GM18861 (cell line): Measurements from ENCODE around the gene KIFC1.
"Not testable (repeated sequence)": the region's sequence is repeated elsewhere in the genome, so short reads cannot be mapped to it uniquely, and the experiment has no call there.

ENCODE experiments used
- ATAC-seq: cut with Tn5 transposase; IDR thresholded peaks from one replicate; pipeline ENCODE4 v1.9.1; 2021; ENCODE audit not compliant: unreplicated experiment

Gene KIFC1, protein sequence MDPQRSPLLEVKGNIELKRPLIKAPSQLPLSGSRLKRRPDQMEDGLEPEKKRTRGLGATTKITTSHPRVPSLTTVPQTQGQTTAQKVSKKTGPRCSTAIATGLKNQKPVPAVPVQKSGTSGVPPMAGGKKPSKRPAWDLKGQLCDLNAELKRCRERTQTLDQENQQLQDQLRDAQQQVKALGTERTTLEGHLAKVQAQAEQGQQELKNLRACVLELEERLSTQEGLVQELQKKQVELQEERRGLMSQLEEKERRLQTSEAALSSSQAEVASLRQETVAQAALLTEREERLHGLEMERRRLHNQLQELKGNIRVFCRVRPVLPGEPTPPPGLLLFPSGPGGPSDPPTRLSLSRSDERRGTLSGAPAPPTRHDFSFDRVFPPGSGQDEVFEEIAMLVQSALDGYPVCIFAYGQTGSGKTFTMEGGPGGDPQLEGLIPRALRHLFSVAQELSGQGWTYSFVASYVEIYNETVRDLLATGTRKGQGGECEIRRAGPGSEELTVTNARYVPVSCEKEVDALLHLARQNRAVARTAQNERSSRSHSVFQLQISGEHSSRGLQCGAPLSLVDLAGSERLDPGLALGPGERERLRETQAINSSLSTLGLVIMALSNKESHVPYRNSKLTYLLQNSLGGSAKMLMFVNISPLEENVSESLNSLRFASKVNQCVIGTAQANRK

DNA sequence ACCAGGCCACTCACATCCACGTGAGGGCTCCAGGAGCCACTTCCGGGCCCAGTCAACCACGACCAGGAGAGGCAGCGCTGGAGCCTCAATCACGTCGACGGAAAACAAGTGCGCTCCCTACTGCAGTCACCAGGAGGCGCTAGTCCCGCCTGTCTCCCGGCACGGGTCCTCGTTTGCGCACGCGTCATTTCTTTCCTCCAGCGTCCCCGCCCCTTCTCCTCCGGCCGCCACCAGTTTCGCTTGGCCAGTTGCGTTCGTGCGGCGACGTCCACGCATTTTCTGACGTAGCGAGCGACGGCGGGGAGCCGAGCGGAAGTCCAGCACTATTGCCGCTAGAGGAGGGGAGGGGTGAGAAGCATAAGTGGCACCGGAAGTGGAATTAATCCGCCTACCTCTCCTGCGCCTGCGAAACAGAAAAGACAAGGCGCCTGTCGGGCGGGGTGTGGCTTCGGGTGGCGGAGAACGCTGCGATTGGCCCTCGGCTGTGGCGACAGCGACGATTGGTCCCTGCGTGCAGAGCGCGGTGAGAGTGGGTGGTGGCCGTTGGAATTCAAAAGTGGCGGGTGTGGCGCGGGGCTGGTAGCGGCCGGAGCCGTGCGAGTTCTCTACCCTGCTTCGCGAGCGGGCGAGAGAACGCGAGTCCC, at the start of gene KIFC1:
TSS of gene KIFC1 (plus strand) at position 546 of the 644 bp plus-strand sequence. CDS start 163 bp downstream, outside the sequence.
- ATAC-seq: peak; percentile 83

DNA sequence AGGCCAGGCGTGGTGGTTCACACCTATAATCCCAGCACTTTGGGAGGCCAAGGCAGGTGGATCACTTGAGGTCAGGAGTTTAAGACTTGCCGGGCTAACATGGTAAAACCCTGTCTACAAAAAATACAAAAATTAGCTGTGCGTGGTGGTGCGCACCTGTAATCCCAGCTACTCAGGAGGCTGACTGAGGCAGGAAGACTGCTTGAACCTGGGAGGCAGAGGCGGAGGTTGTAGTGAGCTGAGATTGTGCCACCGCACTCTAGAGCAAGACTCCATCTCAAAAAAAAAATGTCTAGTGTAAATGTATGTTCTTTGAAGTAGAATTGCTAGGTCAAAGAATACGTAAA, 48.0 kb upstream of the KIFC1 start:
- not testable (repeated sequence) for ATAC-seq

DNA sequence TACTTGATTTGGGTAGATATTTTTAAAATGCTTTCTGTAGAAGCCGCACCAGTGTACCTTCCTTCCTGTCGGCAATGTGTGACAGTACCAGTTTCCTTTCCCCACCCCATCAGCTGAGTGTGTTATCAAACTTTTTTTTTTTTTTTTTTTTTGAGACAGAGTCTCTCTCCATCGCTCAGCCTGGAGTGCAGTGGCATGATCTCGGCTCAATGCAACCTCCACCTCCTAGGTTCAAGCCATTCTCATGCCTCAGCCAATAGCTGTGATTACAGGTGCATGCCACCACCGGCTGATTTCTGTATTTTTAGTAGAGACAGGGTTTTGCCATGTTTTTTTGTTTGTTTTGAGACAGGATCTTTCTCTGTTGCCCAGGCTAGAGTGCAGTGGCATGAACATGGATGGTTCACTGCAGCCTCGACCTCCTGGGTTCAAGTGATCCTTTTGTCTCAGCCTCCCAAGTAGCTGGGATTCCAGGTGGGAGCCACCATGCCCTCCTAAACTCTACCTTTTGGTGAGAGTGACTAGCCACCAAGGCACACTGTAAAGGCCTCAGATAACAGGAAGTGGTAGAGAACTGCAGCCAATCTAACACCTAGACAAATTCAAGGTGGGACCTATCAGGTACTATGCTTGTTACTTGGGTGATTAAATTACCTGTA, 47.5 kb upstream of the KIFC1 start:
- peak; percentile 68 for ATAC-seq

DNA sequence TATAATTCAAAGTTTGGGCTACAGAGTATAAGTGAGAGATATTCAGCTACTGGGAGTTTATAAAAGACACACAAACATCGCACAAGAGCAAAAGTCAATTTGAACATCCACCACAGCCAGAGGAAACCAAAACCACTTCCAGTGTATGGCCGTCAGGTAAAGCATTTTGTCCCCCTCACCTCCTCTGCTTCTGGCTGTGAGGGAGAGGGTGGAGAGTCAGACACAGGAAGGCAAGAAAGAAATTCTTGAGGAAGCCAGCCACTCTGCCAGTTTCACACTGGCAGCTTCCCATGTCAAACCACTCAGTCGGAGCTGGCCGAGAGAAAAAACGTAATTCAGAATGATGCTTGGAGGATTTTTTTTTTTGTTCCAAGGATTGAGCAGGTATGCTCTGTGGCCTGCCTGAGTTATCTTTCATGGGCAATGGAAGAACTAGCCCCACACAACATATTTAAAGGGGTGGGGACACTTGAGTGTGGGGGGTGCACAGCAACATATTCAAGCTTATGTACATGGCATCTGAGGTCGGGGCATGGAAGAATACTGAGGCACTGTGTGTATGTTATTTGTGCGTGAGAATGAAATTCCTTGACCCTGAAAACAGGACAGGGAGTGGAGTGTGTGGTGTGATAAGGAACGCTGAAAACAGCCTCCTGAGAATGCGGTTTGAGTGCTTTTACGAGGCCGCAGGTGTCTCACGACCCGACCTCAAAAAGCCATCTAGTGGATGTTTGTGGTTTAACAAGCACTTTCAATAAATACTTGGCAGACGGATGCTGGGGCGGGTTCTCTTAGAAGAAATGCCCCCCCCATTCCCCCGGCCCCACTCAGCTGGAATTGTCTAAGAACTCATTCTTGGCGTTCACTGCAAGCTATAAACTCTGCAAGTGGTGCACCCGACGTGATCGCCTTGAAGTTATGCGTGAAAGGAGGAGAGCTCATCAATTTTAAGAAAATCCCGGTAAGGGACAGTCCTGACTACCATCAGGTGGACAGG, 46.6 kb upstream of the KIFC1 start:
- peak; percentile 22 for ATAC-seq

DNA sequence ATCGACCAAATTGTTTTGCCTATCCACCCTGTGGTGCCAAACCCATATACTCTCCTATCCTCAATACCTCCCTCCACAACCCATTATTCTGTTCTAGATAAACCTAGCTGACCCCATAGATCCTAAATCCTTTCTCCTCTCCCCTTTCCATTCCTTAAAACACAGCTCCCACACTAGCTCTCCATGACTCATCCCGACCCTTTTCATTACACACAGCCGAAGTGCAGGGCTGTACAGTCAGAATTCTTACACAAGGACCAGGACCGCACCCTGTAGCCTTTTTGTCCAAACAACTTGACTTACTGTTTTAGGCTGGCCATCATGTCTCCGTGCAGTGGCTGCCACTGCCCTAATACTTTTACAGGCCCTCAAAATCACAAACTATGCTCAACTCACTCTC, 44.7 kb upstream of the KIFC1 start:
- not testable (repeated sequence) for ATAC-seq

DNA sequence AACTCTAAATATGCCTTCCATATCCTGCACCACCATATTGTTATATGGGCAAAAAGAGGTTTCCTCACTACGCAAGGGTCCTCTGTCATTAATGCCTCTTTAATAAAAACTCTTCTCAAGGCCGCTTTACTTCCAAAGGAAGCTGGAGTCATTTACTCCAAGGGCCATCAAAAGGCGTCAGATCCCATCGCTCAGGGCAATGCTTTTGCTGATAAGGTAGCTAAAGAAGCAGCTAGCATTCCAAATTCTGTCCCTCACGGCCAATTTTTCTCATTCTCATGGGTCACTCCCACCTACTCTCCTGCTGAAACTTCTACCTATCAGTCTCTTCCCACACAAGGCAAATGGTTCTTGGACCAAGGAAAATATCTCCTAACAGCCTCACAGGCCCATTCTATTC, 43.8 kb upstream of the KIFC1 start:
- no peak for ATAC-seq

DNA sequence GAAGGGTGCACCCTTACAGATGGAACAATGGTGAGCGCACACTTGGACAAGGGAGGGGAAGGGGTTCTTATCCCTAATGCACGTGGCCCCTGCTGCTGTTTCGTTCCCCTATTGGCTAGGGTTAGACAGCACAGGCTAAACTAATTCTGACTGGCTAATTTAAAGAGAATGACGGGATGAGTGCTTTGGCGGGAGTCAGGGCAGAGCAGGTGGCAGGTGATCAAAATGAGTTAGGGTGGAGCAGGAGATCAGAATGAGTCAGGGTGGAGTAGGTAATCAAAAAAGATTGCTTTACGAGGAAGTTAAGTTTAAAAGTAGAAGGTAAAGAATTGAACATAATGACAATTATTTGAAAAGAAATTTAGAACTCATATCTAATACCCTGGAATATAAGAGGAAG, 35.8 kb upstream of the KIFC1 start:
- ATAC-seq: not testable (repeated sequence)

DNA sequence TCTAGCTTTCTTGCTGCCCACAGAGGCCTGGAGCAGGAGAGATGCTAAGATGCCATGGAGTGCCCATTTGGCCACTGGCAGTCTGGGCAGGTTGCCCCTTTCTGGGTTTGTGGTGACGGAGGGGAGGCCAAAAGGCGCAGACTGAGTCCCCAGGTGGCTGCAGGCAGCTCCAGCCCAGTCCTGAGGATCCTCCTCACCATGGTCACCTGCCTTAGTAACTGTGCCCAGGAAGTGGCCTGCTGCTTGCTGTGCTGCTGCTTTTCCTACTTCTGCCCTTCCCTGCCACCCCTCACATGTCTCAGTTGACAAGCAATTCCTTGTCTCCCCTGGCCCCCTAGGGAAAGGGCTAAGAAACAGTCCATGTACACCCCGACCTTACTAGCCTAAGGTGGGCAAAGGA, 35.3 kb upstream of the KIFC1 start:
- no peak for ATAC-seq

DNA sequence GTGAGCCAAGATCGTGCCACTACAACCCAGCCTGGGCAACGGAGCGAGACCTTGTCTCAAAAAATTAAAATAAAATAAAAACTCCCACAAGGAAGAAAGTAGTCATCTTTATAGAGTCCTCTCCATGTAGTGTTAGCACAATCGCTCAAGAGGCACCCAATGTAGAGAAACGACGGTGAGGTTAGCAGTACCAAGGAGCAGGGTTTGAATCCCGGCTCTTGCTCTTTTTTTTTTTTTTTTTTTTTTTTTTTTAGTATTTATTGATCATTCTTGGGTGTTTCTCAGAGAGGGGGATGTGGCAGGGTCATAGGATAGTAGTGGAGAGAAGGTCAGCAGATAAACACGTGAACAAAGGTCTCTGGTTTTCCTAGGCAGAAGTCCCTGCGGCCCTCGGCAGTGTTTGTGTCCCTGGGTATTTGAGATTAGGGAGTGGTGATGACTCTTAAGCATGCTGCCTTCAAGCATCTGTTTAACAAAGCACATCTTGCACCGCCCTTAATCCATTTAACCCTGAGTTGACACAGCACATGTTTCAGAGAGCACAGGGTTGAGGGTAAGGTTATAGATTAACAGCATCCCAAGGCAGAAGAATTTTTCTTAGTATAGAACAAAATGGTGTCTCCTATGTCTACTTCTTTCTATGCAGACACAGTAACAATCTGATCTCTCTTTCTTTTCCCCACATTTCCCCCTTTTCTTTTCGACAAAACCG, 34.3 kb upstream of the KIFC1 start:
- ATAC-seq: not testable (repeated sequence)

DNA sequence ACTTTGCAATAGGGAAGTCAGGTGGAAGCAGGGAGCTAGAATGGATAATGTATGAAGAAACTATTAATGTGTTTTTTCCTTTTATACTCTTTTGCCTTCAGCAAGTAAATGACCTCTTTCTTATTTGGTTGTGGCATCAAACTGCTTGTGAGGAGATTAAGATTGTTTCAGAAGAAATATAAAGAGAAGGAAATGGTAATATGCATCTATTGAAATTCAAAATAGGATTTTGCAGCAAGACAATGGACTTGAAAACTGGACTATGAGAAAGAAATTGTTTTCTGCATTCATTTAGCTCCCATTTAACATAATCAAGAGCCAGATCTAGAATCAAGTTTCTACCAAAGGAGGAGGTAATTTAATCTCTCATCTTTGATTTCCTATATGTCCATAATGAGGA, 32.3 kb upstream of the KIFC1 start:
- no peak for ATAC-seq

DNA sequence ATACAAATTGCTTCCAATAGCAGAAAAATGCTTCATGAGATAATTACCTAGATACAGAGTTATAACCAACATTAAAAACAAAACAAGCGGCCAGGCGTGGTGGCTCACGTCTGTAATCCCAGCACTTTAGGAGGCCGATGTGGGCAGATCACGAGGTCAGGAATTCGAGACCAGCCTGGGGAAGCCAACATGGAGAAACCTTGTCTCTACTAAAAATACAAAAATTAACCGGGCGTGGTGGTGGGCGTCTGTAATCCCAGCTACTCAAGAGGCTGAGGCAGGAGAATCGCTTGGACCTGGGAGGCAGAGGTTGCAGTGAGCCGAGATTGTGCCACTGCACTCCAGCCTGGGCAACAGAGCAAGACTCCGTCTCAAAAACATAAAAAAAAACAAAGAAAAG, 28.1 kb upstream of the KIFC1 start:
- ATAC-seq: not testable (repeated sequence)

DNA sequence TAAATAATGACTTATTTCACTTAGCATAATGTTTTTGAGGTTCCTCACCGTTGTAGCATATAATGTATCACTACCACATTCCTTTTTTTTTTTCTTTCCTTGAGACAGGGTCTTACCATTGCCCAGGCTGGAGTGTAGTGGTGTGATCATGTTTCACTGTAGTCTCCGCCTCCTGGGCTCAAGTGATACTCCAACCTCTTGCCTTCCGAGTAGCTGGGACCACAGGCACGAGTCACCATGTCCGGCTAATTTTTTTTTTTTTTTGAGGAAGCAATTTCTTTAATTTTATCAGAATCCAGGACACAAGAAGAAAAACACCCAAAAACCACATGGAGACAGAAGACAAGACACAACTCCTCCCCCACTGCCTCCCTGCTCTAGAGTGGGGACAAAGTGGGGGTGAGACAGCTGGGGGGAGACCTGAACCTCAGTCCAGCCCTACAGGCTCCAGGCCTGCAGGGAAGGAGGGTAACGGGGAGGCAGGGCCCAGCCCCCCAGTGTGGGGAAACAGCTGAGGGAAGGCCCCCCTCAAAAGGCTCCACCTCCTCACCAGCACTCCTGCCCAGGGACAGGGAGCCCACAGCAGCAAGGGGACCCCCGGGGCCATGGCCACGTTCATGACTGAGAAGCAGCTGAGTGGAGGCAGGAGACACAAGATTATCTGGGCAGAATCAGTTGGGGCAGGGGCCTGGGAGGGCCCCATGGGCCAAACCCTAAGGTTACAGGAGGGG, 27.0 kb upstream of the KIFC1 start:
- ATAC-seq: not testable (repeated sequence)

DNA sequence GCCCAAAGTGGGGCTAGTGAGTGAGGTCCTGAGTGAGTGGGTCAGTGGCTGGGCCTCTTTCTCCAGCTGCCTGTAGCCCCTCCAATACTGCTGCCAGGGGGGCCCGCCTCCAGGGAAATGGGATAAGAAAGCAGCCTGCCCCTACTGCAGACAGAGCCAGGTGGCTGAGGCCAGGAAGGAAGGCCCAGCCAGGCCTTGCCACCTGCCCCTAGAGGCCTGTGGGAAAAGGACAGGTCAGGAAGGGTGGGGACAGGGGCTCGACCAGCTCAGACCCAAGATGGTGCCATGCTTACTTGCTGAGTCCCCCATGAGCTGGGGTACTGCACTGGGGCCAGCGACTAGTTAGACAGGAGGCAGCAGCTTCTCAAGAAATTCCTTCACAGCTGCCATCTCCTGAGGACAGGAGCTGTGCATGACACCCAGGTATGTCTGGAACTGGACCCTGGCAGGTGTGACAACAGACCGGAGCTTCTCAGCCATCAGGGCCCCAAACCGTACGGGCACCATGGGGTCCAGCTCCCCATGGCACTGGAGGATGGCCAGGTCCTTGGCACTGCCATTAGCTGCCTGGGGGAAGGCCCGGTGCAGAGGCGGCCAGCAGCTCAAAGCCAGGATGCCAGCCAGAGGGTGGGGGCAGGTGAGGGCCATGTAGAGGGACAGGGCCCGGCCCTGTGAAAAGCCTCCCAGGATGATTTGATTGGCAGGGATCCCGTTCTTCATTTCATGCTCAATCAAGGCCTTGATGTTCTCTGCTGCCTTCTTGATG, 26.2 kb upstream of the KIFC1 start:
- not testable (repeated sequence) for ATAC-seq

DNA sequence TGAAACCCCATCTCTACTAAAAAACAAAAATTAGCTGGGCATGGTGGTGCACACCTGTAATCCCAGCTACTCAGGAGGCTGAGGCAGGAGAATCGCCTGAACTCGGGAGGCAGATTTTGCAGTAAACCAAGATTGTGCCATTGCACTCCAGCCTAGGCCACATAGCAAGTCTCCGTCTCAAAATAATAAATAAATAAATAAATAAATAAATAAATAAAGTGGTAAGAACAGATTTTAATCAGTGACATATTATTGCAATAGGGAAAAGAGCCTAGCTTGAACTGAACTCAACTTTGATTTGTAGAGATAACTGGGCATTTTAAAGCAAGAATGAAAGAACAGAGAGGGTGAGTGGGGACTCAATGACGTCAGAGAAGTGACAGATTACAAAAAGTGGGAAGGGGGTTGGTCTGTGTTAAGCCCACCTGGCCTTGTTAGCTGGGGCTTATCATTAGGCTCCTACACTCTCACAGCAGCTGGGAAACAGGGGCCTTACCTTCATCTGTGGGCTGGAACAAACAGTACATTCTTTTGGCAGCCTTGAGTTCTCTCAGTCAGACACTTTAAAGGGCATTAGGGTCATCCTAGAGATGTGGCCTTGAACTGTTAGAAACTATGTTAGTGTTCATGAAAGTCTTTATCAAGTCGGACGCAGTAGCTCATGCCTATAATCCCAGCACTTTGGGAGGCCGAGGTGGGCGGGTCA, 24.5 kb upstream of the KIFC1 start:
- ATAC-seq: no peak

DNA sequence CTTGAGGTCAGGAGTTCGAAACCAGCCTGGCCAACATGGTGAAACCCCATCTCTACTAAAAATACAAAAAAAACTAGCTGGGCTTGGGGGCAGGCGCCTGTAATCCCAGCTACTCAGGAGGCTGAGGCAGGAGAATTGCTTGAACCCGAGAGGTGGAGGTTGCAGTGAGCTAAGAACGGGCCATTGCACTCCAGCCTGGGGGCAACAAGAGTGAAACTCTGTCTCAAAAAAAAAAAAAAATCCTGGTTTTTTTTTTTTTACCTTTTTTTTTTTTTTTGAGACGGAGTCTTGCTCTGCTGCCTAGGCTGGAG, 24.0 kb upstream of the KIFC1 start:
- not testable (repeated sequence) for ATAC-seq

DNA sequence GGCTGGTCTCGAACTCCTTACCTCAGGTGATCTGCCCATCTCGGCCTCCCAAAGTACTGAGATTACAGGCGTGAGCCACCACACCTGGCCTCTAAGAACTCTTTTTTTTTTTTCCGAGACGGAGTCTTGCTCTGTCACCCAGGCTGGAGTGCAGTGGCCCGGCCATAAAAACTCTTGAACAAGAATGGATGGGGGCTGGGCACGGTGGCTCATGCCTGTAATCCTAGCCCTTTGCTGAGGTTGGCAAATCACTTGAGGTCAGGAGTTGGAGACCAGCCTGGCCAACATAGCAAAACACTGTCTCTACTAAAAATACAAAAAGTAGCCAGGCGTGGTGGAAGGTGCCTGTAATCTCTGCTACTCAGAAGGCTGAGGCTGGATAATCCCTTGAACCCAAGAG, 19.7 kb upstream of the KIFC1 start:
- ATAC-seq: not testable (repeated sequence)

DNA sequence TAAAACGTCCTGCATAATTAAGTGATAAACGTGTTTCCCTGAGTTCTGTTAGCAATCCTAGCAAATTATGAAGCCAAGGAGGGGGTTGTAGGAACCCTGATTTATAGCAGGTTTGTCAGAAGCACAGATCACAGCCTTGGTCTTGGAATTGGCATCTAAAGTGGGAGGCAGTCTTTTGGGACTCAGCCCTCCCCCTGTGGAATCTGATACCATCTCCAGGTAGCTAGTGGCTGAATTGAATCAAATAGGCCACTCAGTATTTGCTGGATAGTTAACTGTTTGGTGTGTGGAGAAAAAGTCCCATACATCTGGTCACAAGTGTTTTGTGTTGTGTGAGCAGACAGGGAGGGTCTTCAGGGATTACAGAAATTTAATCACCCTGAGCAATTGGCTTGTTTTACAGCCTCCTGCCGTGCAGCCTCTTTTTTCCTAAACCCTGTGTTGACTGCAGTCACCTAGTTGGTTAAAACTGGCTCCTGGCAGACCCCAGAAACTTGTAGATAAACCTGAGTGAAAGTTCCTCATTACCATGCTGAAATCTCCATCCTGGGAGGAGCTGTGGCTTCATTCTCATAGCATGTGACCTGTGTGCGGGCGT, 19.0 kb upstream of the KIFC1 start:
- ATAC-seq: no peak
